ENCODE measurements around the gene SHOC2.

The SHOC2 gene

GRCh38 chr10:111023060-111023459 lies 103.7 kb downstream of the SHOC2 start:
- no peak for TF ChIP-seq YY1 (IDR thresholded peaks at IDR 0.05; ENCODE audit: low read depth)
- TF ChIP-seq EGR1 (IDR thresholded peaks at IDR 0.05): no peak
- no peak for TF ChIP-seq REST (IDR thresholded peaks at IDR 0.05; ENCODE audit: low read depth)
- TF ChIP-seq NFIC (IDR thresholded peaks at IDR 0.05): no peak
- no peak for TF ChIP-seq CREB1 (IDR thresholded peaks at IDR 0.05; ENCODE audit: low read depth)
- no peak for TF ChIP-seq USF1 (IDR thresholded peaks at IDR 0.05)
- TF ChIP-seq ZBTB7A (IDR thresholded peaks at IDR 0.05; ENCODE audit: low read depth): no peak
- TF ChIP-seq EP300 (IDR thresholded peaks at IDR 0.05; ENCODE audit: borderline replicate concordance): no peak
- TF ChIP-seq RAD21 (IDR thresholded peaks at IDR 0.05; ENCODE audit: low read depth): no peak
- TF ChIP-seq TCF12 (IDR thresholded peaks at IDR 0.05; ENCODE audit: low read depth): no peak

- no peak for TF ChIP-seq TEAD4 (IDR thresholded peaks at IDR 0.05)
Observed at GRCh38 chr10:111030042-111030750, 110.8 kb downstream of the SHOC2 start.

DNA sequence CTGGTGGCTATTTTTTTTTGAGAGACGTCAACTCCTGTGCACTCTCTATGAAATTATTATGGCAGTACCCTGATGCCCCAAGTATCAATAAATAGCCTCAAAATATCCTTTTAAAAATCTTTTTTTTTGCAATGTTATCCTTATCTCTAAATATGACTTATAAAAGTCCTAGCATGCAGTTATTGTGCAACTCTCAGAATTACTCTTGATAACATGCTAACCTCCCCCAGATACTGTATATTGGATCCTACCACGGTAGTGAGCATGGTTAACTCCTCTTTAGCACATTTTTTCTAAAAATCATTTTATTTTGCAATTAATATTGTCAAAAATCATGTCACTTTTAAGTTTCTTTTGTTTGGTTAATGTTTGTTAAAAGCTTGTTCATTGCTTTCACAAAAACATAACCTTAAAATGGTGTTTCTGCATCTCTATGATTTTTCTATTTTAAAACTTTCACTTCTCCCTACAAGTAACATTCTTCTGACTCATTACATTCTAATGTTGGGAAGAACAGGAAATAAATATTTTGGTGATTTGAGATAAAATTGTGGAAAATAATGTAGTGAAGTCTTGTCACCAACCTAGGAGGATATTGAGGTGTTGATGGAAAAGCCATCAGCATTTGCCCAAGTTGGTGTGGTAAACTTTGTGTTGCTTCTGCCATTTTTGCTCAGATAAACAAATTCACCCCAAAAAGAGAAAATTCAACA lies 115.3 kb downstream of the SHOC2 start:
- TF ChIP-seq CEBPB (IDR thresholded peaks at IDR 0.05) (no peak), ZBTB7A (IDR thresholded peaks at IDR 0.05; ENCODE audit: low read depth) (no peak), EGR1 (IDR thresholded peaks at IDR 0.05) (no peak), CREB1 (IDR thresholded peaks at IDR 0.05; ENCODE audit: low read depth) (no peak), EP300 (IDR thresholded peaks at IDR 0.05; ENCODE audit: borderline replicate concordance) (no peak), TAF1 (IDR thresholded peaks at IDR 0.05; ENCODE audit: low read depth) (no peak), TCF12 (IDR thresholded peaks at IDR 0.05; ENCODE audit: low read depth) (no peak), YY1 (IDR thresholded peaks at IDR 0.05; ENCODE audit: low read depth) (no peak), REST (IDR thresholded peaks at IDR 0.05; ENCODE audit: low read depth) (no peak), NFIC (IDR thresholded peaks at IDR 0.05) (no peak), RAD21 (IDR thresholded peaks at IDR 0.05; ENCODE audit: low read depth) (no peak), MAX (IDR thresholded peaks at IDR 0.05) (no peak), USF1 (IDR thresholded peaks at IDR 0.05) (no peak), FOXM1 (IDR thresholded peaks at IDR 0.05; ENCODE audit: borderline replicate concordance, low read depth) (no peak), TEAD4 (IDR thresholded peaks at IDR 0.05) (no peak)

DNA sequence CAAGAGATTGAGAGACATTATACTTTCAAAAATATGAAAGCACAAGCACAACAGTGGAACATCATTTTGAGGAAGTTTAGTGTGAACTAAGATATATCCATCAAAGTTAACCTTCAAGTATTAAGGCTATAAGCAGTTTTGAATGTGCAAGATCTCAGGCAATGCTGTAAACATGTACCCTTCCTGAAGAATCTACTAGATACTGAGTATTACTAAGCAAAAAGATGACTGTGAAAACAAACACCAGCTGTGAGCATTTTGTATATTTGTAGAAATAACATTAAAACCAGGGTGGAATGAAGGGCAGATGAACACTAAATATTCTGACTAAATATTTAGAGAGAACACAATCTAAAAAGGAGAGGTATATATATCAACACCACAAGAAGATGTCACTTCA lies 116.1 kb downstream of the SHOC2 start:
- TF ChIP-seq TAF1 (IDR thresholded peaks at IDR 0.05; ENCODE audit: low read depth) (no peak), CREB1 (IDR thresholded peaks at IDR 0.05; ENCODE audit: low read depth) (no peak), EP300 (IDR thresholded peaks at IDR 0.05; ENCODE audit: borderline replicate concordance) (no peak), EGR1 (IDR thresholded peaks at IDR 0.05) (no peak), USF1 (IDR thresholded peaks at IDR 0.05) (no peak), FOXM1 (IDR thresholded peaks at IDR 0.05; ENCODE audit: borderline replicate concordance, low read depth) (no peak), CEBPB (IDR thresholded peaks at IDR 0.05) (no peak), NFIC (IDR thresholded peaks at IDR 0.05) (no peak), YY1 (IDR thresholded peaks at IDR 0.05; ENCODE audit: low read depth) (no peak), ZBTB7A (IDR thresholded peaks at IDR 0.05; ENCODE audit: low read depth) (no peak), TEAD4 (IDR thresholded peaks at IDR 0.05) (no peak), RAD21 (IDR thresholded peaks at IDR 0.05; ENCODE audit: low read depth) (no peak), REST (IDR thresholded peaks at IDR 0.05; ENCODE audit: low read depth) (no peak), MAX (IDR thresholded peaks at IDR 0.05) (no peak), TCF12 (IDR thresholded peaks at IDR 0.05; ENCODE audit: low read depth) (no peak)

Data from Ishikawa (cell line).